HG03432 (cell line): ENCODE results near the gene CNOT2.

Source experiments
- ATAC-seq: cut with Tn5 transposase; IDR thresholded peaks from one replicate; pipeline ENCODE4 v1.9.1; 2021; ENCODE audit warnings: mild to moderate bottlenecking, moderate library complexity; ENCODE audit not compliant: unreplicated experiment

CNOT2 gene

GRCh38 chr12:70242695-70243509 lies at the start of gene CNOT2:
TSS of gene CNOT2 (plus strand) at chr12:70243433. CDS start at chr12:70278227, 34,794 bp downstream.
- ATAC-seq, result peak; percentile 85

- ATAC-seq, result no peak
Observed at GRCh38 chr12:70194076-70194475, 49.2 kb upstream of the CNOT2 start.

GRCh38 chr12:70196811-70197281 lies 46.4 kb upstream of the CNOT2 start:
- ATAC-seq, result no peak

- ATAC-seq, result no peak
Observed at GRCh38 chr12:70197345-70197744, 45.9 kb upstream of the CNOT2 start.

GRCh38 chr12:70213707-70214106 lies 29.5 kb upstream of the CNOT2 start:
- no peak for ATAC-seq

GRCh38 chr12:70214972-70215617 lies 28.1 kb upstream of the CNOT2 start:
- no peak for ATAC-seq

- ATAC-seq, result no peak
Observed at GRCh38 chr12:70217416-70217815, 25.8 kb upstream of the CNOT2 start.

GRCh38 chr12:70221626-70222025 lies 21.6 kb upstream of the CNOT2 start:
- no peak for ATAC-seq

- no peak for ATAC-seq
Observed at GRCh38 chr12:70227911-70228310, 15.3 kb upstream of the CNOT2 start.

- ATAC-seq, result no peak
Observed at GRCh38 chr12:70230934-70231606, 12.2 kb upstream of the CNOT2 start.

GRCh38 chr12:70236990-70237389 lies 6.2 kb upstream of the CNOT2 start:
- ATAC-seq, result no peak

- ATAC-seq, result no peak
Observed at GRCh38 chr12:70240673-70241072, 2.6 kb upstream of the CNOT2 start.

- no peak for ATAC-seq
Observed at GRCh38 chr12:70241845-70242244, 1.4 kb upstream of the CNOT2 start.

- peak; percentile 60 for ATAC-seq
Observed at GRCh38 chr12:70243510-70244371, 508 bp downstream of the CNOT2 start.

- ATAC-seq, result no peak
Observed at GRCh38 chr12:70244409-70244808, 1.2 kb downstream of the CNOT2 start.

GRCh38 chr12:70245458-70245857 lies 2.2 kb downstream of the CNOT2 start:
- ATAC-seq, result no peak

GRCh38 chr12:70246580-70246979 lies 3.3 kb downstream of the CNOT2 start:
- no peak for ATAC-seq

GRCh38 chr12:70247653-70248199 lies 4.5 kb downstream of the CNOT2 start:
- no peak for ATAC-seq

- ATAC-seq, result no peak
Observed at GRCh38 chr12:70248876-70249275, 5.6 kb downstream of the CNOT2 start.

GRCh38 chr12:70249903-70250302 lies 6.7 kb downstream of the CNOT2 start:
- ATAC-seq, result no peak
